ENCODE data around the gene DYNLT2B. TPM values are rescaled to one million over a fixed set of nuclear protein-coding genes. Genes with fewer than 3 reads are reported as not detected.

The DYNLT2B gene
- total RNA-seq, 1 experiment from 2014 or later, result 41.4 TPM

DNA sequence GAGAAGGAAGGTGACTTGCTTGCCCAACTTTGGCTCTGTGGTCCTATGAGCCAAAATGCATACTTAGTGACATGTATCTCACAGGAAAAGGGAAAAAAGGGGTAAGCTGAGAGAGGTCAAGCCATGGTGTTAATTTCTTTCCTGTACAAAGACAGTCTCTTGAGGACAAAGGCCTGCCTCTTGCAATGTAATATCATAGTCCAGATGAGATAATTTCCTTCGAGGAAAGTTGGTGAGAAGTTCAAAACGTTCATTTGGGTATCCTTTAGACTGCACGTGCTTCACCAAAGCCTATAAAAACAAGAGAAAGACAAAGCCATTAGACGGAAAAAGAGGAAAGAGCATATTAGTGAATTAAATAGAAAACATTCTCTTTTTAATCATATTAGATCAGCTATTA, 38.5 kb upstream of the DYNLT2B start:
- H3K27me3 ChIP-seq (ENCODE audit: control insufficient read depth, insufficient read depth, low read length), result no peaks in the 10 kb centered on the region
- ATAC-seq (no peak), DNase-seq (ENCODE audit: low read depth, low spot score) (no peak)
- H3K4me1 ChIP-seq (ENCODE audit: control insufficient read depth, insufficient read depth, low read length), result no peaks in the 10 kb centered on the region
- intact Hi-C loops (cut with micrococcal nuclease; ENCODE audit: unreplicated experiment) (no loop called here), in situ Hi-C loops (cut with HindIII; ENCODE audit: low pct_unique_long_range_greater_than_20kb, low sequenced_read_pairs) (no loop called here)
- no peak overlapping the region for H3K4me3 ChIP-seq (ENCODE audit: low read depth in 2 of 2, low read length in 2 of 2)
- ChIA-PET CTCF (no interaction called here), POLR2A (no interaction called here)
- no TSS peak for BruUV-seq (replicated peaks)
- TF ChIP-seq REST (IDR thresholded peaks at IDR 0.05; ENCODE audit: insufficient read depth in 1 of 2, low read depth in 2 of 2, low read length in 1 of 2), result no peak
- TF ChIP-seq SIN3A (IDR thresholded peaks at IDR 0.05; ENCODE audit: borderline replicate concordance, insufficient read depth, low read depth, low read length), result no peak
- TF ChIP-seq POLR2AphosphoS5 (IDR thresholded peaks at IDR 0.05; ENCODE audit: low read depth, low read length), result no peak
- no peak for TF ChIP-seq TCF7L2 (IDR thresholded peaks at IDR 0.05; ENCODE audit: low read depth, low read length)
- TF ChIP-seq, protein P1, sequence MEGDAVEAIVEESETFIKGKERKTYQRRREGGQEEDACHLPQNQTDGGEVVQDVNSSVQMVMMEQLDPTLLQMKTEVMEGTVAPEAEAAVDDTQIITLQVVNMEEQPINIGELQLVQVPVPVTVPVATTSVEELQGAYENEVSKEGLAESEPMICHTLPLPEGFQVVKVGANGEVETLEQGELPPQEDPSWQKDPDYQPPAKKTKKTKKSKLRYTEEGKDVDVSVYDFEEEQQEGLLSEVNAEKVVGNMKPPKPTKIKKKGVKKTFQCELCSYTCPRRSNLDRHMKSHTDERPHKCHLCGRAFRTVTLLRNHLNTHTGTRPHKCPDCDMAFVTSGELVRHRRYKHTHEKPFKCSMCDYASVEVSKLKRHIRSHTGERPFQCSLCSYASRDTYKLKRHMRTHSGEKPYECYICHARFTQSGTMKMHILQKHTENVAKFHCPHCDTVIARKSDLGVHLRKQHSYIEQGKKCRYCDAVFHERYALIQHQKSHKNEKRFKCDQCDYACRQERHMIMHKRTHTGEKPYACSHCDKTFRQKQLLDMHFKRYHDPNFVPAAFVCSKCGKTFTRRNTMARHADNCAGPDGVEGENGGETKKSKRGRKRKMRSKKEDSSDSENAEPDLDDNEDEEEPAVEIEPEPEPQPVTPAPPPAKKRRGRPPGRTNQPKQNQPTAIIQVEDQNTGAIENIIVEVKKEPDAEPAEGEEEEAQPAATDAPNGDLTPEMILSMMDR (IDR thresholded peaks at IDR 0.05), result no peak
- no peak overlapping the region for H3K27ac ChIP-seq (ENCODE audit: low read length)
- no peaks in the 10 kb centered on the region for H3K9me3 ChIP-seq (ENCODE audit: control insufficient read depth, insufficient read depth, low read depth, low read length)
- H3K36me3 ChIP-seq (ENCODE audit: control insufficient read depth, insufficient read depth, low read length), result peaks cover 20% of the 10 kb centered on the region

DNA sequence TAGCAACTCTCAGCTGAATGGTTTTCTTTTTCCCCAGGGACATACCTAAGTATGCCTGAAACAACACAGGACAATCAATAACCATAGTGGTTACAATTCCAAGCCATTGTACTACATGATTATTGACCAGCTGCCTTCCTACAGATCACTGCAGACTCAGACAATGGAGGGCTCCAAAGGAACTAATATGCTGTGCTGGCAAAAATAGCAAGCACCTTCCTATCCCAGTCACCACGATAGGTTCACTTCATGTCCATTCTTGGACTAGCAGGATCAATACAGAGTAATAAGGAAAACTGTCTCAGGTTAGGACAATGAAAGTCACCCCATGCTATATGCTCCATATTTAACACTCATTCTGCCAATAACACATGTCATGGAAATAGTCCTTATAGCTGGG, 37.6 kb upstream of the DYNLT2B start:
- no peaks in the 10 kb centered on the region for H3K9me3 ChIP-seq (ENCODE audit: control insufficient read depth, insufficient read depth, low read depth, low read length)
- H3K4me3 ChIP-seq (ENCODE audit: low read depth in 2 of 2, low read length in 2 of 2), result no peak overlapping the region
- H3K27ac ChIP-seq (ENCODE audit: low read length), result no peak overlapping the region
- no peaks in the 10 kb centered on the region for H3K27me3 ChIP-seq (ENCODE audit: control insufficient read depth, insufficient read depth, low read length)
- POLR2A ChIA-PET, result no interaction called here
- ATAC-seq (no peak), DNase-seq (ENCODE audit: low read depth, low spot score) (no peak)
- no TSS peak for BruUV-seq (replicated peaks)
- H3K4me1 ChIP-seq (ENCODE audit: control insufficient read depth, insufficient read depth, low read length), result no peaks in the 10 kb centered on the region
- in situ Hi-C loops (cut with HindIII; ENCODE audit: low pct_unique_long_range_greater_than_20kb, low sequenced_read_pairs), result no loop called here
- TF ChIP-seq, protein P1 (IDR thresholded peaks at IDR 0.05), result no peak
- no peak for TF ChIP-seq SIN3A (IDR thresholded peaks at IDR 0.05; ENCODE audit: borderline replicate concordance, insufficient read depth, low read depth, low read length)
- no peak for TF ChIP-seq POLR2AphosphoS5 (IDR thresholded peaks at IDR 0.05; ENCODE audit: low read depth, low read length)
- no peak for TF ChIP-seq TCF7L2 (IDR thresholded peaks at IDR 0.05; ENCODE audit: low read depth, low read length)
- no peak for TF ChIP-seq REST (IDR thresholded peaks at IDR 0.05; ENCODE audit: insufficient read depth in 1 of 2, low read depth in 2 of 2, low read length in 1 of 2)
- peaks cover 18% of the 10 kb centered on the region for H3K36me3 ChIP-seq (ENCODE audit: control insufficient read depth, insufficient read depth, low read length)
- CTCF ChIA-PET, result no interaction called here
- intact Hi-C loops (cut with micrococcal nuclease; ENCODE audit: unreplicated experiment), result no loop called here
